HG03520 (cell line): ENCODE measurements around the gene DLG1.
"Not testable (repeated sequence)": the region's sequence is repeated elsewhere in the genome, so short reads cannot be mapped to it uniquely, and the experiment has no call there.

Source experiments
- ATAC-seq: cut with Tn5 transposase; IDR thresholded peaks from one replicate; pipeline ENCODE4 v1.9.1; 2021; ENCODE audit warnings: mild to moderate bottlenecking, moderate library complexity; ENCODE audit not compliant: unreplicated experiment

The DLG1 gene

DNA sequence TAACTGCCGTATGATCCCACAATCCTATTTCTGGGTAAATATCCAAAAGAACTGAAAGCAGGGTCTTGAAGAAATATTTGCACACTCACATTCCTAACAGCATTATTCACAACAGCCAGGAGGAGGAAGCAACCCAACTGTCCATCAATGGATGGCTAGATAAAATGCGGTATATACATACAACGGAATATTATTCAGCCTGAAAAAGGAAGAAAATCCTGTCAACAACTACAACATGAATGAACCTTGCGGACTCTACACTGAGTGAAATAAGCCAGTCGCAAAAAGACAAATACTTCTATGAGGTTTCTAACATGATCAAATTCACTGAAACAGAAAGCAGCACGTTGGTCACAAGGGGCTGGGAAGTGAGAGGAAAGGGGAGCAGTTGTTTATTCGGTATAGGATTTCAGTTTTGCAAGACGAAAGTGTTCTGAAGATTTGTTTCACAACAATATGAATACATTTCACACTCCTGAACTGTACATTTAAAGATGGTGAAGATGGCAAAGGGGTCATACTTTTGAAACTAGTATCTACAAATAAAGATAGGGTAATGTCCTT lies 6.2 kb downstream of the DLG1 start:
- no peak for ATAC-seq

DNA sequence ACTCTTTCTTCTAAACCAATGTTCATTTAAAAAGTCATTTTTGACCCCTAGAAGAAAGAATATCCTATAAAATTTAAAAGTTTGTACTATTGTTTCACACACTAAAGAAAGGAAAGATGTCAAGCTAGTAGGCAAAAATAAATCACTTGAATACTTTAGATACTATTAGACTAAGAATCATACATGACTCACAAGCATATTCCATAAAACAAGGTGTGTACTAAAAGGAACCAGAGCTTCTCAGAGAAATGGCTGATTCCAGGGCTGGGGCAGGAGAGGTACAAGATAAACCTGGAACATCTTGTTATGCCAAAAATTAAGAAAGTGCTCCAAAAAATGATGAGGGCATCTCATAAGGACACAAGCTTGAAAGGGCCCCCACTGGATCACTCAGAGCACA lies 8.7 kb downstream of the DLG1 start:
- ATAC-seq = no peak

DNA sequence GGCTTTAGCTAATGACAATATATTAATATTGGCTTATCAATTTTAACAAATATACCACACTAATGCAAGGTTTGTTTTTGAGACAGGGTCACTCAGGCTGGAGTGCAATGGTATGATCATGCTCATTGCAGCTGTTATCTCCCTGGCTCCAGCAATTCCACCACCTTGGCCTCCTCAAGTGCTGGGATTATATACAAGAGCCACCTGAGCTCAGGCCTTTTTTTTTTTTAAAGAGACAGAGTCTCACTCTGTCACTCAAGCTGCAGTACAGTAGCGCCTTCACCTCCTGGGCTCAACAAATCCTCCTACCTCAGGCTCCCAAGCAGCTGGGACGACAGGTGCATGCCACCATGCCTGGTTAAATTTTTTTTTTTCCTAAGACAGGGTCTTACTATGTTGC lies 11.7 kb downstream of the DLG1 start:
- ATAC-seq = no peak

DNA sequence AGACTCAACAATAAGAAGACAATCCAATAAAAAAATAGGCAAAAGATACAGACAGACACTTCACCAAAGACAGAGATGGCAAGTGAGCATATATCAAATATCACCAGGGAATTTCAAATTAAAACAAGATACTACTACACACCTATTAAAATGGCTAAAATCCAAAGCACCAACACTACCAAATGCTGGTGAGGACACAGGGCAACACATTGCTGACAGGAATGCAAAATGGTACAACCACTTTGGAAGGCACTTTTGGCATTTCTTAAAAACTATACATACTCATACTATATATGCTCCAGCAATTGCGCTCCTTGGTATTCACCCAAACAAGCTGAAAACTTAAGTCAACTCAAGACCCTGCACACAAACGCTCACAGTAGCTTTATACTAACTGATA lies 12.9 kb downstream of the DLG1 start:
- ATAC-seq = no peak

DNA sequence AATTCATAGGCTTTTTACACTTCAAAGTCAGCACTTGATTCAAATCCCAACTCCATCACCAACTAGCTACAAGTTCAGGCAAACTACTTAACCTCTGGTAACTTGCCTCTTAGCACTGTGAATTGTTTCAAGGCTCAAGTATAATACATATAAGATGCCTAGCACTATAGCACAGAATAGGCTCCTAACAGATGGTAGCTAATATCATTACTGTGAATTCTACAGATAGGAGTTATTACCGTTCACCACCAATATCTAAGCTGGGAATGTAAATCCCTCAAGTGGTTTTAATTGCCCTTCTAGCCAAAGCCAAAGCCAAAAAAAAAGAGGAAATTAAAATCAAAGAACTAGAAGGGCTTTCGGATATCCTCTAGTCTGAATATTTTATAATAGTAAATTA lies 15.4 kb downstream of the DLG1 start:
- ATAC-seq = no peak

DNA sequence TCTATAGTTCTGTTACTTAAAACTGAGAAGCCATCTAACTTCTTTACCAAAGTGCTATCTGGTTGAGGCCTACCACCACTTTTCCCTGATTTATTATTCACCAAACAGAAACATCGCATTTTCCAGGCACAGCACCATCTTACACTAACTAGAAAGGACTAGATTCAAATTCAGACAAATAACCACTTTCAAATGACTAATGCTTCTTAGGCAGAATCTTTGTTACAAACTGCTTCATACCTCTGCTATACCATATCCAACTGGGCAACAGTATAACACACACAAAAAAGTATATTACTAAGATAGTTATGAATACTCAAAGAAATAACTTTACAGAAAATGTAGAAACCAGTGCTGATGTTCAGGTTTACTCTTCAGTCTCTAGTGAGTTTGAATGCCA lies 16.6 kb downstream of the DLG1 start:
- ATAC-seq = no peak

DNA sequence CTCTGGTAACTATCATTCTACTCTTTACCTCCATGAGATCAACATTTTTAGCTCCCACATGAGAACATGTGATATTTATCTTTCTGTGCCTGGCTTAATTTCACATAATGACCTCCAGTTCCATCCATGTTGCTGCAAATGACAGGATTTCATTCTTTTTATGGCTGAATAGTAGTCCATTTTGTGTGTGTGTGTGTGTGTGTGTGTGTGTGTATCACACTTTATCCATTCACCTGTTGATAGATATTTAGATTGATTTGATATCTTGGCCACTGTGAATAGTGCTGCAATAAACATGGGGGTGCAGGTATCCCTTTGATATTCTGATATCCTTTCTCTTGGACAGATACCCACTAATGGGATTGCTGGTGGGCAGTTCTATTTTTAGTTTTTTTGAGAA lies 18.3 kb downstream of the DLG1 start:
- ATAC-seq = no peak

DNA sequence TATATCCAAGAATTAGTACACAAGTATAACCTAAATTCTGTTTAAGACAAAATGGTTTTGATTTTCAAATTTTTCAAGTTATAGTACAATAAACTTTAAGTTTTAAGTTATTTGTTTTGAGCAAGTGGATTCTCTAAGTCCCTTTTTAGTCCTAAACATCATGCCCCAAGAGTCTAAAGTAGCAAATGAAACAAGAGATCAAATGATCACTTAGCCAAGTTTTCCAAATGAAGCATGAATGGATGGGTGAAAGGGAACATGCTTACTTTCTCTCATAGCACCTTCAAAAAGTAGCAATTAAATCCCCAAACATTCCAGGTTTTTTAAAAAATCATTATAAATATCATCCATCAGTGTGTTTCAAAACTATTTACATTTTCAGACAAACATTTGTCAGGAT lies 19.5 kb downstream of the DLG1 start:
- no peak for ATAC-seq

DNA sequence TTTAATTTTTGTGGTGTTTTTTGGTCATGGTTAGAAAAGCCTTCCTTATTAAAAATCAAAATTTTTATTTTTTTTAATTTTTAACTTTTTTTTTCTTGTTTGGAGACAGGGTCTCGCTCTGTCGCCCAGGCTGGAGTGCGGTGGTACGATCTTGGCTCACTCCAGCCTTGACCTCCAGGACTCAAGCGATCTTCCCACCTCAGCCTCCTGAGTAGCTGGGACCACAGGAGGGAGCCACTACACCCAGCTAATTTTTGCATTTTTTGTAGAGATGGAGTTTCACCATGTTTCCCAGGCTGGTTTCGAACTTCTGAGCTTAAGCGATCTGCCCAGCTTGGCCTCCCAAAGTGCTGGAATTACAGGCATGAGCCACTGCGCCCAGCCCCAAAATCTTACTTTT lies 21.6 kb downstream of the DLG1 start:
- not testable (repeated sequence) for ATAC-seq

DNA sequence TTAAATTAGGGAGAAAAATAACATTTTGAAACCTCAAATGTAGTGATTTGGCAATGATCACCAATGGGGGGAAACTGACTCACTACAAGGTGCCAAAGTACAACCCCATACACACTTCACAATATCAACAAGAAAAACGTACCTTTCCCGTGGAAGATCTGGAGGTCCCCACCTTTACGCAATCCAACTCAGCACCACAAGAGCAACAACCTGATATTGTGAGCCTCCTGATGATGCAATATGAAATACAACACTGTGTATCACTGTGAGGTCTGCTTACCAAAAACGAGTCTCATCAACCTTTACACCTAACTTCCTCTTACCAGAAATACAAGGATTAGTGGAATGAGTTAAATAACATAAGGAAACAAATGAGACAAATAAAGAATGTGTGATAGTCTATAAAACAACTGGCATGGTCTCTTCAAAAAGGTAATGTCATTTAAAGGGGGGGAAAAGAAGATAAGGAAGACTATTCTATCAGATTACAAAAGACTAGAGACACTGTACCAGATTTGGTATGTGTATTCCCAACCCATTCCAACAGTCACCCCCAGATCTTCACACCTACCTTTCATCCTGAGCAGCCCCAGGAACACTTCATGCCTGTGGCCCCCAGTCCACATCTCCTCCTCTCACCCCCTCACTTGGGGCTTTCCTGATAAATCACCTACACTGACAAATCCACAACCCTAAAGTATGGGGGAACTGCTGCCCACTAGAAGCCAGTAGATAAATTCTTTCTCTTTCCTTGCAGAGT lies 27.7 kb downstream of the DLG1 start:
- ATAC-seq = no peak

DNA sequence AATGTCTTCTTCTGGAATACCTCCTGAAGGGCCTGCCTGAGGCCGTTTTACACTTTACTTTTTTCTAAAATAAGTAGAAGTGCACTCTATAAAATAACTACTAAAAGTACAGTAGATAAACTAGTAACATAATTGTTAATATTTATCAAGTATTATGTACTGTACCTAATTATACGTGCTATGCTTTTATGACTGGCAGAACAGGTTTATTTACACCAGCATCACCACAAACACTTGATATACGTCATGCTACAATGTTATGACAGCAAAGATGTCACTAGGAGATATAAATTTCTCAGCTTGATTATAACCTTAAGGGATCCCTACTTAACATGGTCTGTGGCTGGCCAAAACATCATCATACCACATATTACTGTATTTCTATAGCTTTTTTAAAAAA lies 29.4 kb downstream of the DLG1 start:
- no peak for ATAC-seq

DNA sequence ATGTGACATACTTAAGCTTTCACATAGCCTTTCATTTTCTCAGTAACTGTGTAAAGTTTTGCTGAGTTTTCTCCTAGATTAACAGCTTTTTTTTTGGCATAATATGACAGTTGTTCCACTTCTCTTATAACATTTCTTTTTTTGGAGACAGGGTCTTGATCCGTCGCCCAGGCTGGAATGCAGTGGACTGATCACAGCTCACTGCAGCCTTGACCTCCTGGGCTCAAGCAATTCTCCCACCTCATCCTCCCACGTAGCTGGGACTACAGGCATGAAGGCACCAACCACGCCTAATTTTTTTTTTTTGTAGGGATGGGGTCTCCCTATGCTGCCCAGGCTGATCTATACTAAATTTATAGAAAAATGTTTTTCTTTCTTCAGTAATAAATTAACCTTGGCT lies 30.1 kb downstream of the DLG1 start:
- ATAC-seq = no peak

DNA sequence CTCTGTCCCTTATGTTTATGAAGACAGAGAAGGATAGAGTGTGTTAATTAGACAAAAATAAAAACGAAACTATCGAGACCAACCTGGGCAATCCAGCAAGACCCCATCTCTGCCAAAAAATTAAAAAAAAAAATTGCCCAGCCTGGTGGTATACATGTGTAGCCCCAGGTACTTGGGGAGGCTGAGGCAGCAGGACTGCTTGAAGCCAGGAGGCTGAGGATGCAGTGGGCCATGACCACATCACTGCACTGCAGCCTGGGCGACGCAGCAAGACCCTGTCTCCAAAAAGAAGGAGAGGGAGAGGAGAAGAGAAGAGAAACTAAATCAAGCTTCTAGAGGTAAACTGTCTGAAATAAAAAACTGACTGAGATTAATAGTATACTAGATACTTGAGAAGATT lies 32.1 kb downstream of the DLG1 start:
- ATAC-seq = no peak

DNA sequence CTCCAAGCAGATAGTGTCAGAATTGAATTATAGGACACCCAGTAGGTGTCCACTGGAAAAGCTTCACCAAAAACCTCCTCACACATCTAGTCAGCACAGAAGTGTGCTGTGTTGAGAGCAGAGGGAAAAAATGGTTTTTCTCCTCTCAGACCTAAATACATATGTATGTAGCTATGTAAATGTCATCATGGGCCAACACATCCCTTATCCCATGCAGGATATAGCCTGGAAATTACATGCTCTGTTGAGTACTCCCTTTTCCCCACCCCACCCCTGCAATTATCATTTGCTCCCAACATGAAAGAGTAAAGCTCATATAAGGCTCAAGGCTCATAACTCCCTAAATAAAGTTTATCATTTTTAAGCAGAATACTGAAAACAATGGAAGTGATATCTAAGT lies 35.7 kb downstream of the DLG1 start:
- ATAC-seq = no peak

DNA sequence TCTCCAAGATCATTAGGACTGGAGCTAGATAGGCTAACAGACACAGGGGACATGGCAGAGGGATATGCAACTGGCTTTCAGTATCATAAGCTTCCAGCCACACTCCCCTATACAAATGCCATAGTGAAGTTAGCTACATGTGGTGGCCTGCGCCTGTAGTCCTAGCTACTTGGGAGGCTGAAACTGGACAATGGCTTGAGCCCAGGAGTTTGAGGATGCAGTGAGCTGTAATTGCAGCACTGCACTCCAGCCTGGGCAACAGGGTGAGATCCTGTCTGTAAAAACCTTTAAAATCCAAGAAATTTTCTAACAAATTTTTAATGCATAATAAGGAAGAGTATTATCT lies 37.3 kb downstream of the DLG1 start:
- ATAC-seq = no peak

DNA sequence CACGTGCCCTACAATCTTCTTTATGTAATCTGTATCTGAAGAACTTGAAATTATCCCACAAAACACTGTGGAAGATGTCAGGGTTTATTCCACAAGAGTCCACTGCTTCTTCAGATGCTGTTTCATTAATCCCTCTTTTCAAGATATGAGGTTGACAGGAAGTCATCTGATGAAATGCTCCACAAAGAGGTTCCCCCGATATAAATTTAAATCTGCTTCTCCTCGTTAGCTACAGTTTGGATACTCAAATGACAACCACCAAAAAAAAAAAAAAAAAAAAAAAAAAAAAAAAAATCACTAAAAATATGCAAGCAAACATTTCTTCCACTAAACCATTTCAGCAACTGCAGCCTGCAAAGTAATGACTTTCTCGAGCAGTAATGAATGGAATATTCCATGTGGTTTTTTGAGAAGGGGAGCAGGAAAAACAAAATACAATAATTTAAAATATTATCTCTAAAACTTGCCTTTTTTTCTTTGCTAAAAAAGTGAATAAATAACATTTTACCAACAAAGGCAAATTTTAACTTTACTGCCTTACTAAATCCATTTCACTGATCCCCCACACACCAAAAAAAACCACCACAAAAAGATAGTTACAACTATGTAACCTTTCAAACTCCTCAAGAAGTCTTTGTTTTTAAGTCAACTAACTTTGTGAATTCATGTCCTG lies 37.8 kb downstream of the DLG1 start:
- no peak for ATAC-seq

DNA sequence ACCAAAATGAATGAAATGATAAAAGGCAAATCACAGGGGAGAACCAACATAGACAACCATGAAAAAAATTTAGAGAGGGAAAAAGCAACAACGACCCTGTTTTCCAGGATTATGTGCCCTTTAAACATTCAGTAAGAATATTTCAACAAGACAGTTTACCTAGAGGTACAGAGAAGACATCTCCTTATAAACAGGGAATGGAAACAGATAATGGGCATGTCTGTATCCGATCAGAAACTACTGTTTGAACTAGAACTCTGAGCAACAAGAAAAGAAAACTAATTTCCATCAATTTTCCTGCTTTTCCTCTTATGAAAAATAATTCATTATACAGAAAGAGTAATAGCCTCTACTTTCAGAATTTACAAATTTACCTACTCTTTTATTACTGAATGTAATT lies 39.3 kb downstream of the DLG1 start:
- ATAC-seq = no peak

DNA sequence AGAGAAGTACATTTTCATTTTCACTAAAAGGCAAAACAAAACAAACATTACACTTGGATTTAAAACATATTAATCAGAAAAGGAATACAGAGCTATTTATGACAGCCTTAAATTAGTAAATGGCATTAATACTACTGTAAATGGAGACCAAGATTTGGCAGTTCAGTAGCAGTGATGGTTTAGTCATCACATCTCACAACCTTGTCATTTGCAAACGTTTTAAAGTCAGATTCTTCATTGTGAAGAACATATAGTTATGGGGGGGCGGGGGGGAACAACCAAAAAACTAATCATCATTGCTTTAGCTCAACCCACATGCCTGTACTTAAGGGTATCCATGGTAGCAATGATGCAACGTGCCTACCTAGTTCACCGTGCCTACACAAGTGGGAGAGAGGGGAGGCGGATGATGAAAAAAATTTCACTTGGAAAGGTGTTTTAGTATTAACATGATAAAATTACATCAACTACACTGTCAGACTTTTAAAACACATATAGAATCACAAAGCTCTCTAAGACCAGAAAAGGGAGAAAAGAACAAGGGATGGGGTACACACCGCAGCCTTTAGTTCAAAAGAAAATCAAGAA lies 40.1 kb downstream of the DLG1 start:
- ATAC-seq = no peak

DNA sequence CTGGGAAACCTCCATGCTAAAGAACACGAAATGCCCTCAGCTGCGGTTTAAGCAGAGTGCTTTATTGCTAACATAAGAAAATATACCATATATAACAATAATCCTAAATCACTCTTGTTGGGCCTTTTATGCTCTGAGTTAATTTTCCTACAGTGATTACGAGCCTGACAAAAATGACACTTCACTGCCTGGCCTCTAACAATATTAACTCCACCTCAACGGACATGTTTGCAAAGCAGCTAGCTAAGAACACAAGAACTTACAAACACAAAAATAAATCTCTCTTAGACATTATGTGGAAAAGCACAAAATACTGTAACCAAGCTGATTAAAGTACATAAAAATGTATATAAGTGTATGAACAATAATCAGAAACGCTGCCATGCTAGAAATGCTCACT lies 40.7 kb downstream of the DLG1 start:
- ATAC-seq = no peak

DNA sequence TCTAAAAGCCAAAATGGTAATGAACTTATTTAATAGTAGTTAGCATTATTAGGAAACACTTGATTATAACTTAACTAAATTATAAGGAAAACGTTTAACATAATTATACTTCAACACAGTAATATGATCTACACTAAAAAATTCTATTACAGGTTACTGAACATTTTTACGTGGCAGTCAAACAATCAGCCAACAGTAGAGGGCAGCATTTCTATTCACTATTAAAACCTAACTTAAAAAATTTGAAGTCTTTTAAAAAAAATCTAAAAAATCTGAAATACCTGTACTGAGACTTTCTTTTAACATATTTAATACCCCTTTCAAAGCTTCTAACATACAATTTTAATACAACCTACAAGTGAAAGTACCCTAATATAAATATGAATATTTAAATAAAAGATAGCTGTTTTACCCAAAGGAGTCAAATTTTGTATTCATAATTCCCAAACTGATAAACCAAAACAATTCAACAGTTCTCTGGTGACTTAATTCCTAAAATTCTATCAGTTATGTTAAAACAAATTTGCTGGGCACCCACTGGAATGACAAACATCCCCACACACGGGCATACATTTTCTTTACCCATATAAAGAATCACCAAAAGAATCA lies 41.5 kb downstream of the DLG1 start:
- ATAC-seq = no peak

DNA sequence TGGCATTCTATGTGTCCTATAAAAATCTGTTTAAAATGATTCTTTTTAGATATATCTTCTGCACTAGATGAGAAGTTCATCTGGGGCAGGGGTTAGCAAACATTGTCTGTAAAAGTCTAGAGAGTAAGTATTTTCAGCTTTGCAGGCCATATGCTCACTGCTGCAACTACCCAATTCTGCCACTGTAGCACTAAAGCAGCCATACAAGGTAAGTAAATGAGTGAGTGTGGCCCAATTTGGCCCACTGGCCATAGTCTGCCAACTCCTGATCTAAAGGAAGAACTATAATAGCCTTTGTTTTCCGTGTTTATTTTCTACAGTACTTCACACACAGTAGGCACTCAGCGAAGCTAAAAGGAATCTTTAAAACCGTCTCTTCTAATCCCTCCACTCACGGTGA lies 42.3 kb downstream of the DLG1 start:
- ATAC-seq = no peak
